ENCODE data around the gene MAP1B.
A peak's percentile ranks its signal among the peaks of the same experiment; 100 is the strongest.

The MAP1B gene

DNA sequence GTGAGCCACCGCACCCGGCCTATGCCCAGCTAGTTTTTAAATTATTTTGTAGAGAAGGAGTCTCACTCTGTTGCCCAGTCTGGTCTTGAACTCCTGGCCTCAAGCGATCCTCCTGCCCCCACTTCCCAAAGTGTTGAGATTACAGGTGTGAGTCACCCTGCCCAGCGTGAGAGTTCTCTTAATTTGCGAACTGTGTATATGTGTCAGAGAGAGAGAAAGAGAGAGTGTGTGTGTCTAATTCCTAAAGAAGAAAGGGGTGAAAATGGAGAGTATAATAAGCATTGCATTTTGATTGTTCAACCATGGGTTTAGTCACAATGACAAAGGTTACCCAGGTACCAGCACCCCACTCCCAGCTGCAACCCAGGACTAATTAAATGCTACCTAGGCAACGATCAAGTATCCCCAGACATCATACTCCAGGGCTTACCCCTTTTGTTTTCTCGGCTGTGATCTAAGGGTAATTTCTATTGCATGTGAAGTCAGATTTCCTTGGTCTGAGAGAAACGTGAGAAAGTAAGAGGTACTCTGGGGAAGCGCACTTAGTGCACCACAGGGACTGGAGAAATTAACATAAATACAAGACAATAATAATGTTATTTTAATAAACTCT, 16.6 kb downstream of the MAP1B start:
- Histone ChIP-seq H3K4me1 (peaks cover 0 to 94% (median 38%) of the 10 kb centered on the region in 4 donors), H3K27ac (peak overlapping the region in 1 of 2 donors; percentile 52)

GRCh38 chr5:72125271-72125940, 18.1 kb downstream of the MAP1B start:
- no peak for TF ChIP-seq CTCF (IDR thresholded peaks at IDR 0.05)
- no peaks in the 10 kb centered on the region for H3K27me3 ChIP-seq
- intact Hi-C loops (cut with DNase I; ENCODE audit: low total_unique reads) = no loop called here
- H3K4me1 ChIP-seq = peaks cover 0 to 96% (median 46%) of the 10 kb centered on the region in 4 donors
- DNase-seq = no peak
- H3K9me3 ChIP-seq = no peaks in the 10 kb centered on the region
- peak overlapping the region; percentile 24 to 52 for H3K27ac ChIP-seq
- H3K36me3 ChIP-seq = peaks cover 0 to 6% (median 0%) of the 10 kb centered on the region in 3 donors
- H3K4me3 ChIP-seq = no peak overlapping the region

More for the DNA sequence above, 16.6 kb downstream of the MAP1B start:
- intact Hi-C loops (cut with DNase I; ENCODE audit: low total_unique reads) = no loop called here
- no peaks in the 10 kb centered on the region for H3K9me3 ChIP-seq
- H3K27me3 ChIP-seq = no peaks in the 10 kb centered on the region
- H3K36me3 ChIP-seq = peaks cover 8 to 14% (median 10%) of the 10 kb centered on the region in 3 donors
- H3K4me3 ChIP-seq = no peak overlapping the region
- no peak for DNase-seq
- no peak for TF ChIP-seq CTCF (IDR thresholded peaks at IDR 0.05)

- H3K27ac ChIP-seq = peak overlapping the region; percentile 24 to 52
- peaks cover 0 to 6% (median 0%) of the 10 kb centered on the region in 3 donors for H3K36me3 ChIP-seq
- DNase-seq = no peak
- no peak for TF ChIP-seq CTCF (IDR thresholded peaks at IDR 0.05)
- H3K9me3 ChIP-seq = no peaks in the 10 kb centered on the region
- H3K4me1 ChIP-seq = peaks cover 0 to 96% (median 45%) of the 10 kb centered on the region in 4 donors
- H3K27me3 ChIP-seq = no peaks in the 10 kb centered on the region
- H3K4me3 ChIP-seq = no peak overlapping the region
- intact Hi-C loops (cut with DNase I; ENCODE audit: low total_unique reads) = no loop called here
These were observed 18.8 kb downstream of the MAP1B start for GRCh38 chr5:72125941-72126620.

- no peak for DNase-seq
- no peaks in the 10 kb centered on the region for H3K27me3 ChIP-seq
- peak overlapping the region; percentile 24 to 52 for H3K27ac ChIP-seq
- H3K36me3 ChIP-seq = peaks cover 0 to 6% (median 0%) of the 10 kb centered on the region in 3 donors
- no peak for TF ChIP-seq CTCF (IDR thresholded peaks at IDR 0.05)
- H3K4me1 ChIP-seq = peaks cover 0 to 96% (median 44%) of the 10 kb centered on the region in 4 donors
- no peak overlapping the region for H3K4me3 ChIP-seq
- intact Hi-C loops (cut with DNase I; ENCODE audit: low total_unique reads) = no loop called here
- no peaks in the 10 kb centered on the region for H3K9me3 ChIP-seq
These were observed 19.5 kb downstream of the MAP1B start for GRCh38 chr5:72126796-72127195.

- H3K36me3 ChIP-seq = no peaks in the 10 kb centered on the region
- no peaks in the 10 kb centered on the region for H3K27me3 ChIP-seq
- H3K4me3 ChIP-seq = no peak overlapping the region
- DNase-seq = no peak
- peak overlapping the region; percentile 58 to 87 for H3K27ac ChIP-seq
- no peaks in the 10 kb centered on the region for H3K9me3 ChIP-seq
- H3K4me1 ChIP-seq = peaks cover 0 to 96% (median 58%) of the 10 kb centered on the region in 4 donors
- no peak for TF ChIP-seq CTCF (IDR thresholded peaks at IDR 0.05)
- intact Hi-C loops (cut with DNase I; ENCODE audit: low total_unique reads) = no loop called here
These were observed 22.4 kb downstream of the MAP1B start for GRCh38 chr5:72129725-72130124.
